ENCODE results near the gene AMBP.
"Not testable (repeated sequence)": the region's sequence is repeated elsewhere in the genome, so short reads cannot be mapped to it uniquely, and the experiment has no call there.

Gene AMBP

DNA sequence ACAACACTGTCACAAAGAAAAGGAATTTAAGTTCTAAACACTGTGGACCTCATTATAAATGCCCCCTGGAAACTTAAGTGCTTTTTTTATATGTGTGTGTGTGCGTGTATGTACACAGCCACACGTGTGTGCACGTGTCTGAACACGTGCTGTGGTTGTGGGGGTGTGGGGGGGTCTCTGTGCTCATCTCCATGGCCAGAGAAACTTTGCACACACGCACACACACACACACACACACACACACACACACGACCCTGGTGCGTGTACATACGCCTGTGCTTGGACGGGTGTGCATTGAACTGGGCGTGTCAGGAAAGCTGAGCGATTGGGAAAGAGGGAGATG lies 27.9 kb downstream of the AMBP start:
- FAIRE-seq = no peak

DNA sequence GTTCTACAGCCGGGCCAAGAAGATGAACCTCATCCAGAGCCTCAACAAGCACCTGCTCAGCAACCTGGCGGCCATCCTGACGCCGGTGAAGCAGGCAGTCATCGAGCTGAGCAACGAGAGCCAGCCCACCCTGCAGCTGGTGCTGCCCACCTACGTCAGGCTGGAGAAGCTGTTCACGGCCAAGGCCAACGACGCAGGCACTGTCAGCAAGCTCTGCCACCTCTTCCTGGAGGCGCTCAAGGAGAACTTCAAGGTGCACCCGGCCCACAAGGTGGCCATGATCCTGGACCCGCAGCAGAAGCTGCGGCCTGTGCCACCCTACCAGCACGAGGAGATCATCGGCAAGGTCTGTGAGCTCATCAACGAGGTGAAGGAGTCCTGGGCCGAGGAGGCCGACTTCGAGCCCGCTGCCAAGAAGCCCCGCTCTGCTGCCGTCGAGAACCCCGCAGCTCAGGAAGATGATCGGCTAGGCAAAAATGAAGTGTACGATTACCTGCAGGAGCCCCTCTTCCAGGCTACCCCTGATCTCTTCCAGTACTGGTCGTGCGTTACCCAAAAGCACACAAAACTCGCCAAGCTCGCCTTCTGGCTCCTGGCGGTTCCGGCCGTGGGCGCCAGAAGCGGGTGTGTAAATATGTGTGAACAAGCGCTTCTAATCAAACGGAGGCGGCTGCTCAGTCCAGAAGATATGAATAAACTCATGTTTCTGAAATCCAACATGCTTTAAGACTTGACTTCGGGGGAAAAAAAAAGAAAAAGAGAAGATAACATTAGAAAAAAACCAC lies 28.5 kb downstream of the AMBP start:
- no peak for FAIRE-seq

DNA sequence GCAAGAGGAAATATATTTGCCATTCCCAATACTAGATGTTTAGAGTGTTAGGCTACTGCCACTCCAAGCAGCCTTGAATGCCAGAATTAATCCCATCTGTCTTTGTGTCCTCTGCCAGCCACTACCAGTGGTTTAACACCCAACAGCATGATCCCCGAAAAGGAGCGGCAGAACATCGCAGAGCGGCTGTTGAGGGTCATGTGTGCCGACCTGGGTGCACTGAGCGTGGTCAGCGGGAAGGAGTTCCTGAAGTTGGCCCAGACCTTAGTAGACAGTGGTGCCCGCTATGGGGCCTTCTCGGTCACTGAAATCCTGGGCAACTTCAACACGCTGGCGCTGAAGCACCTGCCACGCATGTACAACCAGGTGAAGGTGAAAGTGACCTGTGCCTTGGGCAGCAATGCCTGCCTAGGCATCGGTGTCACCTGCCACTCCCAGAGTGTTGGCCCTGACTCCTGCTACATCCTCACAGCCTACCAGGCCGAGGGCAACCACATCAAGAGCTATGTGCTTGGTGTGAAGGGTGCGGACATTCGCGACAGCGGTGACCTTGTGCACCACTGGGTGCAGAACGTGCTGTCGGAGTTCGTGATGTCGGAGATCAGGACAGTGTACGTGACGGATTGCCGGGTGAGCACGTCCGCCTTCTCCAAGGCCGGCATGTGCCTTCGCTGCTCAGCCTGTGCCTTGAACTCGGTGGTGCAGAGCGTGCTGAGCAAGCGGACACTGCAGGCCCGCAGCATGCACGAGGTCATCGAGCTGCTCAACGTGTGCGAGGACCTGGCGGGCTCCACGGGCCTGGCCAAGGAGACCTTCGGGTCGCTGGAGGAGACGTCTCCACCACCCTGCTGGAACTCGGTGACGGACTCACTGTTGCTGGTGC lies 29.3 kb downstream of the AMBP start:
- no peak for FAIRE-seq

DNA sequence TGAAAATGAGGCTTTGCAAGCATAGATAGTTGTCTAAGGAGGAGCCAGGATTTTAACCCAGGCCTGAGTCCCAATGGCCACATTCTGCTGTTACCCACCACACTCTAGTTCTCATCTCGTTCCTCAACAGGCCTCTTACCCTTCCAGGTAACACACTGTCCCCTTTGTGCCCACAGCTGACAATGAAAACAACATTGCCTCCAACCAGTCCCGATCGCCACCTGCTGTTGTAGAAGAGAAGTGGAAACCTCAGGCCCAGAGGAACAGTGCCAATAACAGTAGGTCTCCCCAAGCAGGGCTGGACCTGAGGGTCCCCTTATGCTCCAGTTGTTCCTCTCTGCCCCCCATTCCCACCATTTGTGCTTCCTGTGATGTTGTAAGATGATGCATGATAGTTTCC lies 30.4 kb downstream of the AMBP start:
- FAIRE-seq = no peak

DNA sequence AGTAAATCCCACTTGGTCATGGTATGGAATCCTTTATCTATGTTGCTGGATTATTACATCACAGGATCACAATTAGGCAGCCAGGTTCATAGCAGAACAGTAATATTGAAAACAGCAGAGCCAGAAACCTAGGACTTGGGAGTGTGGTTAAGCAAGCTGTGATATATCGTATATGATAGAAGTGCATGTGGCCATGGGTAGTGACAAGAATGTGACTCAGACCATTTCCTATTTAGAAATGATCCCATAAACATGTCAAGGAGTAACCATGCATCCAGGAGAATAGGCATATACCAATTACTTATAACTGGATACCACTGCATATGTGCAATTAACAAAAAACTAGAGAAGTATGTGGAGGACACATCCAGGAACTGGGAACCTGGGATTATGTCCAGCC lies 31.2 kb downstream of the AMBP start:
- no peak for FAIRE-seq

DNA sequence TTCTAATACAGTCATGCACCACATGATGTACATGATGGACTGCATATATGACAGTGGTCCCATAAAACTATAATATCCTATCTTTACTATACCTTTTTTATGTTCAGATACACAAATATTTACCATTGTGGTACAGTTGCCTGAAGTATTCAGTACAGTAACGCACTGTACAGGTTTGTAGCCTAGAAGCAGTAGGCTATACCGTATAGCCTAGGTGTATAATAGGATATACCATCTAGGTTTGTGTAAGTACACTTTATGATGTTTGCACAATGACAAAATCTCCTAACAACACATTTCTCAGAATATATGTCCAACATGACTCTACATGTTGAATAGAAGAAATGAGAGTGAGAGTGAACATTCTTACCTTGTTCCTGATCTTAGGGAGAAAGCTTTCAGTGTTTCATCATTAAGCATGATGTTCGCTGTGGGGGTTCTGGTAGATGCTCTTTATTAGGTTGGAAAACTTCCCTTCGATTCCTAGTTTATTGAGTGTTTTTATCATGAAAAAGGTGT lies 31.8 kb downstream of the AMBP start:
- FAIRE-seq = no peak

DNA sequence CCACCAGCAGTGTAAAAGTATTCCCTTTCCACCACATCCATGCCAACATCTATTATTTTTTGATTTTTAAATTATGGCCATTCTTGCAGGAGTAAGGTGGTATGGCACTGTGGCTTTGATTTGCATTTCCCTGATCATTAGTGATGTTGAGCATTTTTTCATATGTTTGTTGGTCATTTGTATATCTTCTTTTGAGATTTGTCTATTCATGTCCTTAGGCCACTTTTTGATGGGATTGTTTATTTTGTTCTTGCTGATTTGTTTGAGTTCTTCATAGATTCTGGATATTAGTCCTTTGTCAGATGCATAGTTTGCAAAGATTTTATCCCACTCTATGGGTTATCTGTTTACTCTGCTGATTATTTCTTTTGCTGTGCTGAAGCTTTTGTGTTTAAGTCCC lies 34.4 kb downstream of the AMBP start:
- FAIRE-seq = not testable (repeated sequence)

DNA sequence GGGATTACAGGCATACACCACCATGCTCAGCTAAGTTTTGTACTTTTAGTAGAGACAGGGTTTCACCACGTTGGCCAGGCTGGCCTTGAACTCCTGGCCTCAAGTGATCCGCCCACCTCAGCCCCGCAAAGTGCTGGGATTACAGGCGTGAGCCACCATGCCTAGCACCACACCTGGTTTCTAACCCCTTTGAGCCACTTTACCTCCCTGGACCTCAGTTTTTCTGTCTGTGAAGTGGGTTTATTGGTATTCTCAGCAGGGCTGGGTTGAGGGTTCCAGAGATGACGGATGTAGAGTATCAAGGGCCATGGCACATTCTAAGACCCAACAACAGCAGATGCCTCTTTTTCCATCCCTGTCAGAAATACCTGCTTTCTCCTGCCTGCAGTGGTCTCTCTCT lies 38.6 kb downstream of the AMBP start:
- no peak for FAIRE-seq

DNA sequence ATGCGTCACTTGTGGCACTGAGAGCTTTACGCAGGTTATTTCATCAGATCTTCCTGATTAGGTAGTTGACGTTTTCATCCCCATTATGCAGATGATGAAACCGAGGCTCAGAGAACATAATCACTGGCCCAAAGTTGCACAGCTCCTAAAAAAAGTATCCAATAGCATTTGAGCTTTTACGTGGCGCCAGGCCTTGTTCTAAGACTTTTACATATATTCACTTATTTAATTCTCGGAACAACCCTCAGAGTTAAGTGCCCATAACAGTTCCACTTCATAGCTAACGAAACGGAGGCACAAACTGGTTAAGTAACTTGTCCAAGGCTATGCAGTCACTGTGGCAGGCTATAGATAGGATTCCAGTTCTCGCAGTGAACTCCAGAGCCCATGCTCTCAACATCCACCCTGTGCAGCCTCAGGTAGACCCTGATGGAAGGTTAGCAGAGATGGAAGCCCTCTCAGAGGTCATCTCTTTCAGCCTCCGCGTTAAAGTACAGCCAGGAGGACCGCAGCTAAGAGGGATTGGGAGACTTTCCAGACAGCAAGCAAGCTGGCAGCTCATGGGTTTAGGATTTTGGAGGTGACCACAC lies 39.3 kb downstream of the AMBP start:
- FAIRE-seq = no peak

DNA sequence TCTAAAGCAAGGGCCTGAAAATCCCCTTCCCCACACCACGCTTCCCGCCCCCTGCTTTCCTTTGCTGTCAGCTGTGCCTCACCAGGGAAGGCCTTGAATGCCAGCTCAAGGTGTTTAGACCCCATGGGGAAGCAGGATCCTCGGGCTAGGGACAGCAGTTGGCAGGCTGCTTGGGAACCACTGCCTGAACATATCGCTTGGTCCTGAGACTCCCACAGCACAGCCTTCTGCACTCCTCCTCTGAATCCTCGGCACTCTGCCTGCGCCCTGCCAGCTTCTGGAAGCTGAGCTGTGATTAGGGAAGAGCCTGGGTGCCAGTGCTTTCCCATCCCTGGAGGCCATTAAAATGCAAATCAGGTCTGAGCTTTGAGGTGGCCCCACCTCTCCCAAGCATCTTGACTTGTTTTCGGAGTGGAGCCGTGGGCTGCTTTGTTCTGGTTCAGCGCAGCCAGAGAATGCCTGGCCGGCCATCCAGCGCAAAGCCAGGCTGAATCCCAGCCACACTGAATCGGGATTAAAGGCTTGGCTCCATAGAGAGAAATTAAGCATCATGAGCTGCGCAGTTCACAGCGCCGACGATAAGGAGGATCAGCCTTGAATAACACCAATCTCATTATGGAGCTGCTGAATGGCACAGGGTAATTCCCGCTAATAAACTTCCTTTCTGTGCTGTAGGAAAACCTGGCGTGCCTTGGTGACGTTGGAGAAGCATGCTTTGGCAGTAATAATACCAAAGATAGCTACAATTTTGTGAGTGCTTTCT lies 40.0 kb downstream of the AMBP start:
- FAIRE-seq = no peak

DNA sequence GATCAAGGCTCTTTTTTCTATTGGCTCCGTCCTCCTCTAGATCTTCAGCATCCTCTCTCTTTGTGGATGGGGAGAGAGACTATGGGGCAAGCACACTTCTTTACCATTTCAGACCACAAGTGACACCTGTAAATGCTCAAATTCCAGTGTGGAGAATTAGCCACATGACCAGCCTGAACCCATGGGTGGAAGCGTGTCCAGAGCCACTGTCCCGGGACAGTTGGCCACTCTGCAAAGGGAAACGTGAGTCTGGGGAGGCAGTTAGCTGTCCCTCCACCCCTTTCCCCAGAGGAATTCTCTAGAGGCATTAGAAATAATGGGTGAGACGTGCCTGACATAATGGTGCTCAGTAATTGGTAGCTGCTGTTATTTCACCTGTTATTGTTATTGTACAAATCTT lies 40.9 kb downstream of the AMBP start:
- no peak for FAIRE-seq

DNA sequence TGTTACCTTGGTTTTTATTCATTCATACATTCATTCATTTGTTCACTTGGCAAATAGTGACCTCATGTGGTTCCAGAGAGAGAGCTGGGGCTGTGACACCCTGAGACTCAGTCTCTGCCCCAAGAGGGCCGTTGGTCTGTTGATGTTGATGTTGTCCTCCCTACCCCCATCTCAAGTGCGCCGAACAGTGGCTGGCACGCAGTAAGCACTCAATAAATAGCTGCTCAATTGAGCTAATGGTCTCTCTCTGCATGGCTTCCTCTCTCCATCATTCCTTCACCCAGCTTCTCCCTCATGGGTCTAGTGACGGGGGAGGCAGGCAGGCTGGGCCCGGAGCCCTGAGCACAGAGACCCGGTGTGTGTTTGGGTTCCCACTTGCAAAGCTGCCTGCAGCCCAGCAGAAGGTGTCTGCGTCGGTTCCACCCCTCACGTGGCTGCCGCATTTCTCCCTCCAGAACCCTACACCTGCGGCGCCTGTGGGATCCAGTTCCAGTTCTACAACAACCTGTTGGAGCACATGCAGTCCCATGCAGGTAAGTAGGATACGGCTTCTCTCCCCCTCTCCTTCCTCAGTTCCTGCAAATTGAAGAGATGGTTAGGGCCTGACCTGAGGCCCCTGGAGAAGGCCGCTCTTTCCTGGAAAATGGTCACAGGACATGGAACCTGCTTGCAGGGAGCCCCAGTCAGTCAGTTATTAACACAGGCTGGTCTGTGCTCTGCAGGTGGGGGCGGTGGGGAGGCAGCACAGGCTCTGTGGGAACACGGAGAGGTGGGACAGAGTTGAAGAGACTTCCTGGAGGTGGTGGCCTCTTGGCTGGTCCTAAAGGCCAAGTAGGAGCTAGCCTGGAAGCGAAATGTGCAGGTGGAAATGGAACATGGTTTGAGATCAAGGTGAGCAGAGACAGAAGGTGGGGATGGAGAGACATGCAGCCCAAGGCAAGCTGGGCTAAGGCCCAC lies 42.0 kb downstream of the AMBP start:
- FAIRE-seq = no peak

DNA sequence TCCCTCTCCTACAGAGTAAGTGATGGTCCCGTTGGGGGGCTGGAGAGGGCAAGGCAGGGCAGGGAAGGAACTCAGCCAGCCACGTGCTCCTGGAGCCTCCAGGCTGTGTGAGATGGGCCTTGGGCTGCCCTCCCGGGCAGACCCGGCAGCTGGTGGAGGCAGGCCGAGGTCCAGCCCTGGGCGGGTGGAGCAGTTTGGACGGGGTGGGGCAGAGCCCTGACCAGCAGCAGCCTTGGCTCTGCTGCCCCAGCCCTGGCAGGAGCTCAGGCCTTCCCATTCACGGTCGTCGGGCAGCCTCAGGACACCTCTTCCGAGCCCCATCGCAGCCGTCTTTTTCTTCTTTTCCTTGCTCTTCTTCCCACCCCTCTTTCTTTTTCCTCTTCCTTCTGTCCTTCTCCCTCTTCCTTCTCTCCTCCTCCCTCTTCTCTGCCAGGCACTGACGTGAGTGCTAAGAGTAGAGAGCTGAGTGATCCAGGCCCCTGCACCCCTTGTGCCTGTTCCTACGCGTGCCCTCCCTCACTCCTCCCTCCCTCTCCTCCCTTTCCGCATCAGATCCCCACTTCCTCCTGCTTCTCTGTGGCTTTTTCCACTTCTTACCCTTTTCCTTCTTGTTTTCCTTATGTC lies 42.8 kb downstream of the AMBP start:
- no peak for FAIRE-seq

DNA sequence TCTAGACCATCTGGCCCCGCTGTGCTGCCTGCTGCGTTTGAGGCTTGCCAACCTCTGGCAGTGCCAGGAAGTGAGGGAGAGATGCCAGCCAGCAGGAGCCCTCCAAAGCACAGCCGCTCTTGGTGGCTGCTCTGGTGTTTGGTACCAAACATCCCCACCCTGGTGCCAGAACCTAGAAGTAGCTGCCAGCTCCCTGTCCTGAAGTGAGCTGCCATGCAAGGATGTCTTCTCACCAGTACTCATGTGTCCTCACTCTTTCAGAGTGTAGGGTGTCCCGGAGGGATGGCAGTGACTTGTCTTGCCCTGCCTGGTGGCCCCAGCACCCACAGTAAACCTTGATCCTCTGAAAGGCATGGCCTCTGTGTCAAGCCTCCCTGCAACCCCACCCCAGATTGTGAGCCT lies 43.4 kb downstream of the AMBP start:
- FAIRE-seq = no peak

DNA sequence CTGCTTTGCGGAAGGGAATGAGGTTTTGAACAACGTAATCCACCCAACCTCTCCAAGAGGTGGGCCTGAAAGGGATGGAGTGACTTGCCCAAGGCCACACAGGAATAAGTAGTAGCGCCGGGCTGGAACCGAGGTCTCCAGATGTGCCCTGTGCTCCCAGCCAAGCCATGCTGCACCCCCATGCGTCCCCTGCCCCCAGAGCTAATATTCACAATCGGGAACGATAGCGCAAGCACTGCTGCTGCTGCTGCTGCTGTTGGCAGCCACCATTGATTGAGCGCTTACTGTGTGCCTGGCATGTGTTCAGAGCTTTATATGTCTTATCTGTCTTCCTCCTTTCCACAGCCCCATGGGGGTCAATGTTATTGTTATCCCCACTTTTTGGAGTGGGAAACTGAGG lies 43.9 kb downstream of the AMBP start:
- FAIRE-seq = no peak

DNA sequence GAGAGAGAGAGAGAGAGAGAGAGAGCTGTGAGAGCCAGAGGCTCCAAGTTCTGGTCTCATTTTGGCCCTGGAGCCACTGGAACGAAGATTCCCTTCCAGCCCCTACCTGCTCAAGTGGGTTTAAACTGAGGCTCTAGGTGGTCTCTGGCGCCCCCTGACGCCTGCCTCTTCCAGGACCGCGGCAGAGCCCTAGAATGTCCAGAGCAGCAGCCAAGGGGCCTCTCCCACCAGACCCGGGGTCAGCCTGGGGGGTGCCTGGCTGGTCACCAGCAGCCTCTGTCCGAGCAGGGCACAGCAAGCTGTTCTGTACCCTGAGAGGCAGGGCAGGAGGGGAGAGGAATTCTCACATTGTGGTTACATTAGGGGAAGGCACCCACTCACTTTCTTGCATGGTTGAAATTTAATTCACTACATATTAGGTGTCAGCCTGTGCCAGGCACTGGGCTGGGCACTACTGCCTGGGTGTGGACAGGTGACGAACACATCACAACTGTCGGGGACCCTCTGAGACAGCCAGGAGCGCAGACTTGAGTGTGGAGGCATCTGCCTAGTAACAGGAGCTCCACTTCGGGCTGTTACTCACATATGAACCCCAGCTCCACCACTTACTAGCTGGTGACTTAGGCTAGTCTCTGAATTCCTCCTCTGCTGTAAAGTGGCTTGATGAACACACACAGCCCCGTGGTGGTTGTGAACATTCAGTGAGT lies 44.5 kb downstream of the AMBP start:
- no peak for FAIRE-seq

DNA sequence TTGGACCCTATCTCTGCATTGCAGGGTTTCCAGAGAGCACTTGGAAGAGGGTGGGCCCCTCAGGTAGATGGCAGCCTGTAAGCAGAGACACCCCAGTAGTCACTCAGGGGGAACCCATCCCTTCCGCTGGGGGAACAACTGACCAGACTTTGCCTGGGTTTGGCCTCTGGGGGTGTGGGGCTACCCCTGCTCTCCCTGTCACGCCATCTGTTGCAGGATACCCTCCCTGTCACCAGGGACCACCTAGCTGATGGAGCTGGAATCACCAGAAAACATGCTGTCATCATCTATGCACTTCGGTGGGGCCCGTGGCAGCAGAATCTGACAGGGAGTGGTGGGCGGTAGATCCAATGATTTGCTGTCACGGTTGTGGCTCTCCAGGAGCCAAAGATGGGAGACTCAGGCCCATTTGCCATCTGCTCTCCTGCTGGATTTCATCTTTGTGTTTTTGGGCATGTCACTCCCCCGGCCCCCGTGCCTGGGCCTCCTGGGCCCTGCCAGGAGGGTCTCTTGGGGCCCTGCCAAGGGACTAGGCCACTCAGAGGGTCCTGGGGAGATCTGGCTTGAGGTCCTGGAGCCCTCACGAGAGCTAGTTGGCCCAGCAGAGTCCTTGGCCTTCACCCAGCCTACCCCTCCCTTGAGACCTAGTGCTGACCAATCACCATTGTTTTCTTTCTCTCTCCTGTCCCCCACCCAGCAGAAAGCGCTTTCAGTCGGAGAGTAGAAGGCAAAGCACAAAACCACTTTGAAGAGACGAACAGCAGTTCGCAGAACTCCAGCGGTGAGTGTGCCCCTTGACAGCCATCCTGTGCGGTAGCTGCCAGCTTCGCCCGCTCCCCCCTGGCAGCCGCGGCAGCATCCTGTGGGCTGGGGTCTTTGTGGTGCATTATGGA lies 45.9 kb downstream of the AMBP start:
- no peak for FAIRE-seq

DNA sequence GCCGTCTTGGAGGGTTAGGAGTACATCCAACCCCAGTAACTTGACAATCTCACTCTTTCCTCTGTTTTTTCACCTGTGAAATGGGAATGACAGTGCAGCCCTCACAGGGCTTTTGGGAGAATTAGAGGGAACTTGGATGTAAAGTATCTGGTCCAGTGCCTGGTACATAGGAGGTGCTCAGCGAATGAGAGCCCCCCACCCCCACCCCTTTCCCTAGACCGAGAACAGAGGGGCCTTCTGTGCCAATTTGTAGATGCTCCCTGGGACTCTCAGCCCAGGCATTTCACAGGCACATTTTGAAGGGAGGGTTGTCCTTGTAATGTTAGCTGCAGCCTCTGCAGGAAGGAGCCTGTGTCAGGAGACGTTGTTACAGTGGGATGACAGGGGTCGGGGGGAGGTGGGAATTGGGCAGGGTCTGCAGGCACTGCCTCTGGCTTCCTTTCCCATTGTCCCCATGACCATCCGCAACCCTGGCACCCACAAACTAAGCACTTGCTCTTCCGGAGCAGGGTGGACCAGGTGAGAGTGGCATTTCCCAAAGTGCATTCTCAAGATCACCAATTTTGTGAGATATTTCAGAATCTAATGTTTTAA lies 47.0 kb downstream of the AMBP start:
- FAIRE-seq = no peak

DNA sequence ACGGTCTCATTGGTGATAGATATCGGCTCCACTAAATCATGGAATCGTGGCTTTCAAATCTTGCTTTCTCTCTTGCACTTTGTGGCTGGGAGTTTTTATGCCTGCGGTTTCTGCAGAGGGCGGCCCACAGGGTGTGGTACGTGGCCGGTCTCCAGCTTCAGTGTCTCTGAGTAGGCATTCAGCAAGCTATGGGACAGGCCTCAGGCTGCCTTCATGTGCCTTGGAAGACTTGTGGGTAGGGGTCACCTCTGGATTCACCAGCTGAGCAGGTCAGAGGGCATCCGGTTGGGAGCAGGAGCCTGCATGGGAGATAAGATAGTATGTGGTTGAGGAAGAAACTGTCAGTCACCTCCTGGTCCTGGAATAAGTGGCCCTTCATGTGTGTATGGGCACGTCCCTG lies 47.7 kb downstream of the AMBP start:
- FAIRE-seq = no peak
